IPS DF 19.7 (cell line): ENCODE data around the gene DSTYK.
A peak's percentile ranks its signal among the peaks of the same experiment; 100 is the strongest.

ENCODE experiments used
- DNase-seq: peaks from one replicate; pipeline ENCODE4 v3.0.0-alpha.2; 2013; ENCODE audit warnings: low read depth, low spot score

DSTYK gene

GRCh38 chr1:205129447-205130029 is 82.0 kb downstream of the DSTYK start:
- no peak for DNase-seq

- DNase-seq, result no peak
Measured at GRCh38 chr1:205128050-205128449, 83.5 kb downstream of the DSTYK start.

GRCh38 chr1:205127646-205128045 is 83.9 kb downstream of the DSTYK start:
- DNase-seq, result no peak

GRCh38 chr1:205124726-205125125 is 86.8 kb downstream of the DSTYK start:
- no peak for DNase-seq

GRCh38 chr1:205122489-205122882 is 89.0 kb downstream of the DSTYK start:
- DNase-seq, result no peak

- peak; percentile 91 for DNase-seq
Measured at GRCh38 chr1:205121660-205122488, 89.6 kb downstream of the DSTYK start, which contains the start of gene RBBP5. RBBP5 (minus strand) TSS chr1:205121978; CDS start chr1:205121873, 105 bp downstream.

GRCh38 chr1:205118752-205119151 is 92.8 kb downstream of the DSTYK start:
- DNase-seq, result no peak

GRCh38 chr1:205111354-205111753 is 100.1 kb downstream of the DSTYK start:
- DNase-seq, result no peak

GRCh38 chr1:205109711-205110110 is 101.8 kb downstream of the DSTYK start:
- no peak for DNase-seq

GRCh38 chr1:205109269-205109668 is 102.2 kb downstream of the DSTYK start:
- no peak for DNase-seq

- no peak for DNase-seq
Measured at GRCh38 chr1:205108464-205108863, 103.0 kb downstream of the DSTYK start.

GRCh38 chr1:205107327-205107726 is 104.2 kb downstream of the DSTYK start:
- no peak for DNase-seq

GRCh38 chr1:205102404-205102803 is 109.1 kb downstream of the DSTYK start:
- DNase-seq, result no peak

- DNase-seq, result no peak
Measured at GRCh38 chr1:205098242-205098641, 113.3 kb downstream of the DSTYK start.

GRCh38 chr1:205095422-205095821 is 116.1 kb downstream of the DSTYK start:
- no peak for DNase-seq
